ENCODE measurements around the gene AICDA. TPM values are rescaled to one million over a fixed set of nuclear protein-coding genes. Genes with fewer than 3 reads are reported as not detected.

Gene AICDA
- total and polyA plus RNA-seq, 2 experiments from 2014 or later = 0.31 TPM; not detected in 1

DNA sequence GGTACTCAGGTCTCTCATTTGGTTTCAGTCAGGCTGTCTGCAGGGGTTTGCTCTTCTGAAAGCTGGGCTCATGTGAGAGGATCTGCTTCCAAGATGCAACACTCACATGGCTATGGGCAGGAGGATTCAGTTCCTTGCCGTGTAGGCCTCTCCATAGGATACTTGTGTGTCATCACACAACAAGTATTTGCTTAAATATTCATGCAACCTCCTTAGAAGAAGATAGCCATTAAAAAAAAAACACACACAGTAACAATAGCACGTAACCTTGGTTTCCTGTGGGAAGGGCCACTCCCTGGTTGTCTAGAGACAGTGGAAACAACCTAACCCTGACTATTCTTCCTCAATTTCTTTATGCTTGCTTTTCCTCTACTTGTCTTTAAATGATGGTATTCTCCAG, 40.2 kb downstream of the AICDA start (continued):
- TF ChIP-seq, protein P1, sequence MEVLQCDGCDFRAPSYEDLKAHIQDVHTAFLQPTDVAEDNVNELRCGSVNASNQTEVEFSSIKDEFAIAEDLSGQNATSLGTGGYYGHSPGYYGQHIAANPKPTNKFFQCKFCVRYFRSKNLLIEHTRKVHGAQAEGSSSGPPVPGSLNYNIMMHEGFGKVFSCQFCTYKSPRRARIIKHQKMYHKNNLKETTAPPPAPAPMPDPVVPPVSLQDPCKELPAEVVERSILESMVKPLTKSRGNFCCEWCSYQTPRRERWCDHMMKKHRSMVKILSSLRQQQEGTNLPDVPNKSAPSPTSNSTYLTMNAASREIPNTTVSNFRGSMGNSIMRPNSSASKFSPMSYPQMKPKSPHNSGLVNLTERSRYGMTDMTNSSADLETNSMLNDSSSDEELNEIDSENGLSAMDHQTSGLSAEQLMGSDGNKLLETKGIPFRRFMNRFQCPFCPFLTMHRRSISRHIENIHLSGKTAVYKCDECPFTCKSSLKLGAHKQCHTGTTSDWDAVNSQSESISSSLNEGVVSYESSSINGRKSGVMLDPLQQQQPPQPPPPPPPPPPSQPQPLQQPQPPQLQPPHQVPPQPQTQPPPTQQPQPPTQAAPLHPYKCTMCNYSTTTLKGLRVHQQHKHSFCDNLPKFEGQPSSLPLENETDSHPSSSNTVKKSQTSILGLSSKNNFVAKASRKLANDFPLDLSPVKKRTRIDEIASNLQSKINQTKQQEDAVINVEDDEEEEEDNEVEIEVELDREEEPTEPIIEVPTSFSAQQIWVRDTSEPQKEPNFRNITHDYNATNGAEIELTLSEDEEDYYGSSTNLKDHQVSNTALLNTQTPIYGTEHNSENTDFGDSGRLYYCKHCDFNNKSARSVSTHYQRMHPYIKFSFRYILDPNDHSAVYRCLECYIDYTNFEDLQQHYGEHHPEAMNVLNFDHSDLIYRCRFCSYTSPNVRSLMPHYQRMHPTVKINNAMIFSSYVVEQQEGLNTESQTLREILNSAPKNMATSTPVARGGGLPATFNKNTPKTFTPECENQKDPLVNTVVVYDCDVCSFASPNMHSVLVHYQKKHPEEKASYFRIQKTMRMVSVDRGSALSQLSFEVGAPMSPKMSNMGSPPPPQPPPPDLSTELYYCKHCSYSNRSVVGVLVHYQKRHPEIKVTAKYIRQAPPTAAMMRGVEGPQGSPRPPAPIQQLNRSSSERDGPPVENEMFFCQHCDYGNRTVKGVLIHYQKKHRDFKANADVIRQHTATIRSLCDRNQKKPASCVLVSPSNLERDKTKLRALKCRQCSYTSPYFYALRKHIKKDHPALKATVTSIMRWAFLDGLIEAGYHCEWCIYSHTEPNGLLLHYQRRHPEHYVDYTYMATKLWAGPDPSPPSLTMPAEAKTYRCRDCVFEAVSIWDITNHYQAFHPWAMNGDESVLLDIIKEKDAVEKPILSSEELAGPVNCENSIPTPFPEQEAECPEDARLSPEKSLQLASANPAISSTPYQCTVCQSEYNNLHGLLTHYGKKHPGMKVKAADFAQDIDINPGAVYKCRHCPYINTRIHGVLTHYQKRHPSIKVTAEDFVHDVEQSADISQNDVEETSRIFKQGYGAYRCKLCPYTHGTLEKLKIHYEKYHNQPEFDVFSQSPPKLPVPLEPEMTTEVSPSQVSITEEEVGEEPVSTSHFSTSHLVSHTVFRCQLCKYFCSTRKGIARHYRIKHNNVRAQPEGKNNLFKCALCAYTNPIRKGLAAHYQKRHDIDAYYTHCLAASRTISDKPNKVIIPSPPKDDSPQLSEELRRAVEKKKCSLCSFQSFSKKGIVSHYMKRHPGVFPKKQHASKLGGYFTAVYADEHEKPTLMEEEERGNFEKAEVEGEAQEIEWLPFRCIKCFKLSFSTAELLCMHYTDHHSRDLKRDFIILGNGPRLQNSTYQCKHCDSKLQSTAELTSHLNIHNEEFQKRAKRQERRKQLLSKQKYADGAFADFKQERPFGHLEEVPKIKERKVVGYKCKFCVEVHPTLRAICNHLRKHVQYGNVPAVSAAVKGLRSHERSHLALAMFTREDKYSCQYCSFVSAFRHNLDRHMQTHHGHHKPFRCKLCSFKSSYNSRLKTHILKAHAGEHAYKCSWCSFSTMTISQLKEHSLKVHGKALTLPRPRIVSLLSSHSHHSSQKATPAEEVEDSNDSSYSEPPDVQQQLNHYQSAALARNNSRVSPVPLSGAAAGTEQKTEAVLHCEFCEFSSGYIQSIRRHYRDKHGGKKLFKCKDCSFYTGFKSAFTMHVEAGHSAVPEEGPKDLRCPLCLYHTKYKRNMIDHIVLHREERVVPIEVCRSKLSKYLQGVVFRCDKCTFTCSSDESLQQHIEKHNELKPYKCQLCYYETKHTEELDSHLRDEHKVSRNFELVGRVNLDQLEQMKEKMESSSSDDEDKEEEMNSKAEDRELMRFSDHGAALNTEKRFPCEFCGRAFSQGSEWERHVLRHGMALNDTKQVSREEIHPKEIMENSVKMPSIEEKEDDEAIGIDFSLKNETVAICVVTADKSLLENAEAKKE (CRISPR knock-in tag; IDR thresholded peaks at IDR 0.05) = no peak
- TF ChIP-seq NANOG (IDR thresholded peaks at IDR 0.05; ENCODE audit: borderline replicate concordance) (no peak), JUNB (IDR thresholded peaks at IDR 0.05; ENCODE audit: unreplicated experiment) (no peak), ZNF331 (CRISPR knock-in tag; IDR thresholded peaks at IDR 0.05; ENCODE audit: low read depth) (no peak), CREB1 (CRISPR knock-in tag; IDR thresholded peaks at IDR 0.05; ENCODE audit: low read depth) (no peak)
- TF ChIP-seq, protein P2, sequence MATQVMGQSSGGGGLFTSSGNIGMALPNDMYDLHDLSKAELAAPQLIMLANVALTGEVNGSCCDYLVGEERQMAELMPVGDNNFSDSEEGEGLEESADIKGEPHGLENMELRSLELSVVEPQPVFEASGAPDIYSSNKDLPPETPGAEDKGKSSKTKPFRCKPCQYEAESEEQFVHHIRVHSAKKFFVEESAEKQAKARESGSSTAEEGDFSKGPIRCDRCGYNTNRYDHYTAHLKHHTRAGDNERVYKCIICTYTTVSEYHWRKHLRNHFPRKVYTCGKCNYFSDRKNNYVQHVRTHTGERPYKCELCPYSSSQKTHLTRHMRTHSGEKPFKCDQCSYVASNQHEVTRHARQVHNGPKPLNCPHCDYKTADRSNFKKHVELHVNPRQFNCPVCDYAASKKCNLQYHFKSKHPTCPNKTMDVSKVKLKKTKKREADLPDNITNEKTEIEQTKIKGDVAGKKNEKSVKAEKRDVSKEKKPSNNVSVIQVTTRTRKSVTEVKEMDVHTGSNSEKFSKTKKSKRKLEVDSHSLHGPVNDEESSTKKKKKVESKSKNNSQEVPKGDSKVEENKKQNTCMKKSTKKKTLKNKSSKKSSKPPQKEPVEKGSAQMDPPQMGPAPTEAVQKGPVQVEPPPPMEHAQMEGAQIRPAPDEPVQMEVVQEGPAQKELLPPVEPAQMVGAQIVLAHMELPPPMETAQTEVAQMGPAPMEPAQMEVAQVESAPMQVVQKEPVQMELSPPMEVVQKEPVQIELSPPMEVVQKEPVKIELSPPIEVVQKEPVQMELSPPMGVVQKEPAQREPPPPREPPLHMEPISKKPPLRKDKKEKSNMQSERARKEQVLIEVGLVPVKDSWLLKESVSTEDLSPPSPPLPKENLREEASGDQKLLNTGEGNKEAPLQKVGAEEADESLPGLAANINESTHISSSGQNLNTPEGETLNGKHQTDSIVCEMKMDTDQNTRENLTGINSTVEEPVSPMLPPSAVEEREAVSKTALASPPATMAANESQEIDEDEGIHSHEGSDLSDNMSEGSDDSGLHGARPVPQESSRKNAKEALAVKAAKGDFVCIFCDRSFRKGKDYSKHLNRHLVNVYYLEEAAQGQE (IDR thresholded peaks at IDR 0.05; ENCODE audit: unreplicated experiment) = no peak

DNA sequence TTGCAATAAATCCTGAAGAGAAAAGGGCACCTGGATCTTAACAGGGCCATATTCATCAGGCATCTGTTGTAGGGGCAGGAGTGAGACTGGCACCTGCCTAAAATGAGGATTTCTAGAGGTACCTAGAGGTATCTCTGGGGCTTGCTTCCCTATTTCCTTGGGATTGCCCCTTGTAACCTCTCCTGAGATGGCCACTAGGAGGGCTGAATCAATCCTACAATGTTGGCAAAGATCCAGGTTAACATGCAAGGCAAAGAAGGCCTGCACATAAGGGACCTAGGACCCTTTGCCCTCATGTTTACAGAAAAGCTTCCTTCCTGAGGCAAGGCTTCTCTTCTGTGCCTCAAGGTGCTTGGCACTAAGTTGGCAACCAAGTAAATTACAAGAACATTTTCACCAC, 46.1 kb downstream of the AICDA start:
- peaks cover 29% of the 10 kb centered on the region for H3K4me1 ChIP-seq (ENCODE audit: insufficient read depth)
- no peaks in the 10 kb centered on the region for H3K9me2 ChIP-seq (ENCODE audit: insufficient read depth)
- peaks cover 22% of the 10 kb centered on the region for H3K36me3 Mint-ChIP-seq (ENCODE audit: low read depth)
- no peak overlapping the region for H3K4me3 Mint-ChIP-seq
- H3K27me3 Mint-ChIP-seq (ENCODE audit: insufficient read depth, low read depth, poor library complexity) = no peaks in the 10 kb centered on the region
- H3K4me1 Mint-ChIP-seq = peaks cover 28% of the 10 kb centered on the region
- no peaks in the 10 kb centered on the region for H3K27me3 ChIP-seq (ENCODE audit: insufficient read depth)
- ATAC-seq (no peak), DNase-seq (ENCODE audit: low spot score) (no peak)
- no peak overlapping the region for H3K27ac Mint-ChIP-seq
- no peaks in the 10 kb centered on the region for H3K36me3 ChIP-seq (ENCODE audit: insufficient read depth)
- no peaks in the 10 kb centered on the region for H3K79me2 ChIP-seq (replicated peaks; ENCODE audit: insufficient read depth)
- H3K4me3 ChIP-seq = no peak overlapping the region
- no peaks in the 10 kb centered on the region for H4K20me1 ChIP-seq (replicated peaks; ENCODE audit: insufficient read depth)
- H3K4me2 ChIP-seq = no peak overlapping the region
- no peak overlapping the region for H3K27ac ChIP-seq (ENCODE audit: low read depth)
- H3F3A ChIP-seq (replicated peaks; ENCODE audit: low read depth) = no peaks in the 10 kb centered on the region
- no peak overlapping the region for H2AFZ ChIP-seq
- peaks cover 28% of the 10 kb centered on the region for H3K9me3 Mint-ChIP-seq
- TF ChIP-seq, protein P3, sequence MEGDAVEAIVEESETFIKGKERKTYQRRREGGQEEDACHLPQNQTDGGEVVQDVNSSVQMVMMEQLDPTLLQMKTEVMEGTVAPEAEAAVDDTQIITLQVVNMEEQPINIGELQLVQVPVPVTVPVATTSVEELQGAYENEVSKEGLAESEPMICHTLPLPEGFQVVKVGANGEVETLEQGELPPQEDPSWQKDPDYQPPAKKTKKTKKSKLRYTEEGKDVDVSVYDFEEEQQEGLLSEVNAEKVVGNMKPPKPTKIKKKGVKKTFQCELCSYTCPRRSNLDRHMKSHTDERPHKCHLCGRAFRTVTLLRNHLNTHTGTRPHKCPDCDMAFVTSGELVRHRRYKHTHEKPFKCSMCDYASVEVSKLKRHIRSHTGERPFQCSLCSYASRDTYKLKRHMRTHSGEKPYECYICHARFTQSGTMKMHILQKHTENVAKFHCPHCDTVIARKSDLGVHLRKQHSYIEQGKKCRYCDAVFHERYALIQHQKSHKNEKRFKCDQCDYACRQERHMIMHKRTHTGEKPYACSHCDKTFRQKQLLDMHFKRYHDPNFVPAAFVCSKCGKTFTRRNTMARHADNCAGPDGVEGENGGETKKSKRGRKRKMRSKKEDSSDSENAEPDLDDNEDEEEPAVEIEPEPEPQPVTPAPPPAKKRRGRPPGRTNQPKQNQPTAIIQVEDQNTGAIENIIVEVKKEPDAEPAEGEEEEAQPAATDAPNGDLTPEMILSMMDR (conservative IDR thresholded peaks at IDR 0.05; ENCODE audit: low read depth in 2 of 2) = no peak; a peak in 1 of 4 replicates
- TF ChIP-seq EZH2 (IDR thresholded peaks at IDR 0.05; ENCODE audit: low read depth, unreplicated experiment) = no peak
- TF ChIP-seq, protein P2 (IDR thresholded peaks at IDR 0.05; ENCODE audit: unreplicated experiment) = no peak
- no peak for TF ChIP-seq CREB1 (CRISPR knock-in tag; IDR thresholded peaks at IDR 0.05; ENCODE audit: low read depth)
- no peak for TF ChIP-seq NANOG (IDR thresholded peaks at IDR 0.05; ENCODE audit: borderline replicate concordance)
- no peak for TF ChIP-seq ZNF114 (CRISPR knock-in tag; IDR thresholded peaks at IDR 0.05)

Measured in GM23338 (cell line).